ENCODE data around the gene PARM1.

The PARM1 gene, protein sequence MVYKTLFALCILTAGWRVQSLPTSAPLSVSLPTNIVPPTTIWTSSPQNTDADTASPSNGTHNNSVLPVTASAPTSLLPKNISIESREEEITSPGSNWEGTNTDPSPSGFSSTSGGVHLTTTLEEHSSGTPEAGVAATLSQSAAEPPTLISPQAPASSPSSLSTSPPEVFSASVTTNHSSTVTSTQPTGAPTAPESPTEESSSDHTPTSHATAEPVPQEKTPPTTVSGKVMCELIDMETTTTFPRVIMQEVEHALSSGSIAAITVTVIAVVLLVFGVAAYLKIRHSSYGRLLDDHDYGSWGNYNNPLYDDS

DNA sequence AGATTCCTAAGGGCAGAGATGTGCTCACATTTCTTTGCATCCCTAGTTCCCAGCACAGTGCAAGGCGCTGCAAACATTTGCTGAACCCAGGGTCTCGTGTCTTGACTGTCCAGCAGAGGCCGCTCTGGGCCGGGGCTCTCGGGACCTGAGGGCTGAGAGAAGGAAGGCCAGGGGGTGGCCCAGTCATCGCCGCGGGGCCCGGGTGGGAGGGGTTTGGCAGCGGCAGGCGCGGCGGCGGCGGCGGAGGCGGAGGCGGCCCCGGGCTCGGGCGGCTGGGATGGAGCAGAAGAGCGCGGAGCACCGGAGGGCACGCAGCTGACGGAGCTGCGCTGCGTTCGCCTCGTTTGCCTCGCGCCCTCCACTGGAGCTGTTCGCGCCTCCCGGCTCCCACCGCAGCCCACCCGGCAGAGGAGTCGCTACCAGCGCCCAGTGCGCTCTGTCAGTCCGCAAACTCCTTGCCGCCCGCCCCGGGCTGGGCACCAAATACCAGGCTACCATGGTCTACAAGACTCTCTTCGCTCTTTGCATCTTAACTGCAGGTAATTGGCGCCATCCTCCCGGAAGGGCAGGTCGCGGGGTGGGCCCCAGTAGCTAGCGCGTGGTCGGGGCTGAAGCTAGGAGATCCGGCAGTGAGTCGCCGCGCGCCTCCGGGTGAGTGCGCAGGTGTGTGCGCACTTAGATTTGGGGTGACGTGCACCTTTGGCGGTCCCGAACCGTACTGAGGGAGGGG is at the start of gene PARM1:
Gene PARM1, plus strand, starts transcription at position 285 of the 730 bp plus-strand sequence. Its CDS starts 212 bp downstream, at position 497.
- DNase-seq, result peak; percentile 59

DNA sequence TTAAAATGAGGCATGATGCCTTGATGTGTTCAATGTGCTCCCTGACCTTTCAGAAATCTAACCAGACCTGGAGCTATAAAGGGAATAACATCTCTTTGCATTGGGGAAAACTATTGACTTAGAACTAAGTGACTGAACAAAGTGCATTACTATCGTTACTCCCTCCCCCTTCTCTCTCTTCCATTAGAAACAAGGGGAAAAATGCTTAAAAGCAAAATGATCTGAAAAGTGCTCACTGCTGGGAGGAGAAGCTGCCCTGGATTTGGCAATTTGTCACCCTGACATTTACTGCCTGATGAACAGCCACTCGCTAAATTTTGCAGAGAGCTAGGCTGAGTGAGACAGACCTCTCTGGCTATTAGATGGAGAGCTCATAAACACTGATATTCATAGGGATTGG is 48.6 kb upstream of the PARM1 start:
- DNase-seq, result peak; percentile 21

DNA sequence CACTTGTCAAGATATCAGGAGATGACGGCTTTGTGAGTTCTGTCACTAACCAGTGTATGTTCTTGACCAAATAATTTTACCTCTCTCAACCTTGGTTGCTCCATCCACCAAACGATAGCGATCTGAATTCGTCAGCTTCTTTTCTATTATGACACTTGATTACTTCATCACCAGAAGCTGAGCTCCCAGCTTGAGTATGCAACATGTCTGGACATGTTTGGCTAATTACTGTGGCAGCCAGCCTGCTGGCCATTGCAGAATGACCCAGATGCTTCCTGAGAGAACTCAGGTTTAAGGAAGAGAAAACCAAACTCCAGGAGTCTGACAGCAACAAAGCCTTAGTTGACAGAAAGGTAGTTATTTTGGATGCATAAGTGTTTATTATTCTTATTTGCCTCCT is 46.4 kb upstream of the PARM1 start:
- DNase-seq, result peak; percentile 76

DNA sequence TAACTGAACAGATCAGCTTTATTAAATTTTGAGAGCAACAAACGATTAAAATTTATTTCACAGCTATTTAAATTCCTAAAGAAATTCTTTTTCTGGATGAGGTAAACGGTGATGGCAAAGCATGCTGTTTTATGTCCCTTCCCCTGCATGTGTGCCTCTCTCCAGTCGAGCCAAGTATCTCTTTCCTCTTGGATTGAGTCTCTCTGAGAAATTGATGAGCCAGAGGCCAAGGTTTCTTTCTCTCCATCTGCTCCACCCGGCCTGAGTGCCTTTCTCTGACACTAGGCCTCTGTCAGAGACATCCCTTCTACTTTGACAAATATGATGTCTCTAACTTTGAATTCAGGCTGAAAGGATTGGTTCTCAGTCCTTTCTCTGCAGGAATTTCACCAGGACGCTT is 42.6 kb upstream of the PARM1 start:
- DNase-seq, result no peak

DNA sequence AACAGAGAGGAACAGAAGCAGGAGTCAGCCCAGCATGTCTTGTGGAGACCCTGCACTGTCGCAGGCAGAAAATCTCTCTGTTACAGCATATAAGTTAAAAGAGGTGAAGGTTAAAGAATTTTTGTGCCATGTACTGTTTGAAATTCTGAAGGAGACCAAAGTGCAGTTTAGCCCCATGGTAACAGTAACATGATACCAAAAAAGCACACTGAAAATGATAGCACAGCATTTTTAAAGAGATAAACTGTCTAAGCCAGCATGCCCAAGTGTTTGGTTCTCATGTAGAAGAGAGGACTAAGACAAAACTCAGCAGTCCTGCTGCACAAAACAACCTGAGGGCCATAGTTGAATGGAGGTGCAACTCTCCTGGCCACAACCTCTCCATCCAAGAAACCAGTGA is 41.9 kb upstream of the PARM1 start:
- DNase-seq, result no peak

DNA sequence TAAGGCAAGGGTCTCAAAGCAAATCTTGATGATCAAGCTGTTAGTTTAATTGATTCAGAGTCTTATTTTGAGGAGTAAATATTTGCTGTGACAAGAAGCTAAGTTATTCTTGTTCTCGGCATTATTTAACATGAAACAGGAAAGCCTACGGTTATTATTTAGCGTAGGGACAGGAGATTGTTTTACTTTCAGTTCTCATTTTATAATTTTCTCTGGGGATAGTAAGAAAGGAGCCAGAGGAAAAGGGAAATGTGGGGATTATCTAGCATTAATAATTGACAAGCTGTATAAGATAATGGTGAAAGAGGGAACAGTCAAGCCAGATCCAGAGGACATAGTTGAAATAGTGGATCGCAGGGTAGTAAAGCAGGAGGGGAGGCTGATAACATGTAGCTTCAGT is 39.7 kb upstream of the PARM1 start:
- no peak for DNase-seq

DNA sequence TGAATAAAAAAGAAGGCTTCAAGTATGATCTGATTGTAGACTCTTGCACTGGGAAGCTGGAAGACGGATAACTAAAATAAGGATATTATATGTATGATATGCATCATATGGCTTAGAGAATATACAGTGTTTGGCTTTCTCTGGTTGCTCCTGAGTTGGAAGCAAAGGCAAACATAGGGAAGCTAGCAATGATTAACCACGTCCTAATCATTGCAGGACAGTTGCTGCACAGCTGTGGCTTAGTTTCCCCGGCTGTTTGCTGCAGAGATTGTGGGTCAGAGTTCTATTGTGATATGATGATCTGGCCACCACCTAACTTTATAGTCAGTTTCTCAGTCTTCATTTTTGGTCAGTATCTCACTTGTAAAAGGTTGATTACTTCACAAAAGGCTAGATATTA is 36.3 kb upstream of the PARM1 start:
- DNase-seq, result no peak

DNA sequence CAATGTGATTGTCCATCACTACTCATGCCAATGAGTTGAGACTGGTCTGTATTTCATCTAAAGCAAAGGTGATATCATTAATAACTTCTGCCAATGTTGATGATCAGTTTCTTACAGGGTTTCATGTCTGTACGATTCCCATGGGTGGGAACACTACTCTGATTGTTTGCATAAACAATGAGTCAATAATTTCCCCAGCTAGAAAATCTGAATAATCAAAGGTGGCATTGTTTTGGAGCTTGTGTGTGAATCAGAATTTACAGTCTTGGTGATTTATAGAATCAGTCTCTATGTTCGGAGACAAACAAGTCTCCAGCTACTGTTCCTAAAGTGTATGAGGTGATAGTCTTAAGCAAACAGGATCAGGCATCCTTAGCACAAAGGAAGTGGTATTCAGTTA is 35.5 kb upstream of the PARM1 start:
- DNase-seq, result no peak

DNA sequence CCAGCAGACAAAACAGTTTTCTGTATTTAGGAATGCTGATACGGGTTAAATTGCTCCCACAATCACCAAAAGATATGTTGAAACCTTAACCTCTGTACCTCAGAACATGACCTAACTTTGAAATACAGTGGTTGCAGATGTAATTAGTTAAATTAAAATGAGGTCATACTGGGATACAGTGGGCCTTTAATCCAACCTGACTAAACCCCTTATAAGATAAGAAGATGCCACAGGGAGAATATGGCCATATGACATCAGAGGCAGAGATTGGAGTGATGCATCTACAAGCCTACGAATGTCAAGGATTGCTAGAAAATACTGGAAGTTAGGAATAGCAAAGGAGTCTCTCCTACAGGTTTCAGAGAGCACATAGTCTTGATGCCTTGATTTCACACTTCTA is 32.1 kb upstream of the PARM1 start:
- DNase-seq, result no peak

DNA sequence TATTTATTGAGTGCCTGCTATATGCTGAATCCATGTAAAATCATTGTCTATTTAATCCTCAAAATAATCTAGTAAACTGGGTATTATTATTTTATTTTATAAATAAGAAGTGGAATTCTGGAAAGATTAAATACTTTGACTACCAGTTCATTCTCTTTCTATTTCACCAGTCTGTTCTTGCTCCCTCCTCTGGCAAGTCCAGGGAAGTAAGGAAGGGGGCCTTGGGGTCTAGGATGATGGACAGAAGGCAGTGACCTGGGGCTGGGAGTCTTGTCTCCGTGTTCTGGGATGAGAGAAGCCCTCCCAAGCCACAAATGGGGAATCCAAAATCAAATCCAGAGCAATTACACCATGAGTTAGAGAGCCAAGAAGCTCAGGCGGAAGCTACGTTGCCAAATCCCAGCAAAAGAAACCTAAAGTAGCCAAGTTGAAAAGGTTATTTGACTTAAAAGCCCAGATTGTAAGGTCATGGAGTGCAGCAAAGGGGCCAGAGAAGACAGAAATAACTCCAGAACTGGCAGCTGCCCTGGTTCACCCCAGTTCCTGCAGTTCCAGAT is 28.3 kb upstream of the PARM1 start:
- DNase-seq, result no peak

DNA sequence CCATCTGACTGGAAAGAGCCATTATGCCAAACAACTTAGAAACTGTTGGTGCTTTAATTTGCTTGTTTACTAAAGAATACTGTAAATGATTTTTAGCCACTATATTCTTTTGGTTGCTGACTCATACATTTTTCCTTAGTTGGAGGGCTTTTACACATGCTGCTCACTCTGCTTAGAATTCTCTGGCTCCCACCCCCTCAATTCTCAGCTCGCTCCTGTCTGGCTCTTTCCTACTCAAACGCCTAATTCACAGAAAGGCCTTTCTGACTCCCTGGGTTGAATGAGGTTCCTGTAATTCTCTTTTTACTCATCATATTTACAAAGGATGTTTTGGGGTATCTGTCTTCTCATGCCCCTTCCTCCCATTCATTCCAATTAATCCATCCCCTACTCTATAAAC is 26.1 kb upstream of the PARM1 start:
- DNase-seq, result no peak

DNA sequence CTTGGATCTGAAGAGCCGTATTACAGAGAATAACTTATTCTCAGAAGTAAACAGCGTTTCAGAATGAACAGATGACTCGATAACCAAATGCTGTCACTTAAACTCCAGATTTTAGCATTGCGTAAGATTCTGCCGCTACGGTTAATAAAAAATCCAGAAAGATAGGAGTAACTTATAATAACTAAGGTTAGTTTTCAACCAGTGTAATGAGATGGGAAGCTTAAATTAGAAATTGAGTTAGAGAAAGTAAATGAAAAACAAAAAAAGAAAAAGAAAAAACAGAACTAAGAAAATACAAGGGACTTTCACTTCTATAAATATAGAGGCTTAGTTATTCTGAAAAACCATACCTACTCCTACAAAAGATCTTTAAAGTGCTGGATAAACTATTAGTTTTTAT is 13.1 kb upstream of the PARM1 start:
- no peak for DNase-seq

DNA sequence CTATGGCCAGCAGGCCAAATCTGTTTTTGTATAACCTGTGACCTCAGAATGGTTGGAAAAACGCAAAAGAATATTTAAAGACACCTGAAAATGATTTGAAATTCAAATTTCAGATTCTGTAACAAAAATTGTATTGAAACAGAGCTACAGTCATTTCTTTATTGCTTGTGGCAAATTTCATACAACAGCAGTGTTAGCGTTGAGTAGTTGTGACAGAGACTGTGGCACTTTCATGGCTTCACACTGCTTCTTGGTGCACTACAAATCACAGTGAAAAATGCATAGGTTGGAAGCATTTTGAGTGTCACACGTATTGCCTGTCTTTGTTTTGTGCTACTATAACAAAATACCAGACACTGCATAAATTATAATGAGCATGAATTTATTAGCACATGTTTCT is 12.2 kb upstream of the PARM1 start:
- no peak for DNase-seq

DNA sequence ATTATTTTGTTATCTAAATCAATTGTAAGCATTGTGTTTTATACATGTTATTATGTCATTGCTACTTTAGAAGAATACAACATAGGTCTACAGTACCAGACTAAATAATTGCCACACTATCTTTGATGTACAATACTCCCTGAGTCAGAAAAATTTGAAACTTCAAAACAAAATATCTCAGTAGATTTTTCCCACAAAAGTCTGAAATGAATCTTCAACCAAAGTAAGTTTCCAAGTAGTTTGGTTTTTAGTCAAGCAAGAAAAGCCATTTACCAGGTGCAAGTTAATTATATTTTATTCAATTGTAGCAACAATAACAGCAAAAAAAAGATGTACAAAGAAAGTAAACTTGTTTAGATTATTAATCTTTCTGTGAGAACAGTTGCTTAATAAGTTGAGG is 11.4 kb upstream of the PARM1 start:
- DNase-seq, result no peak

DNA sequence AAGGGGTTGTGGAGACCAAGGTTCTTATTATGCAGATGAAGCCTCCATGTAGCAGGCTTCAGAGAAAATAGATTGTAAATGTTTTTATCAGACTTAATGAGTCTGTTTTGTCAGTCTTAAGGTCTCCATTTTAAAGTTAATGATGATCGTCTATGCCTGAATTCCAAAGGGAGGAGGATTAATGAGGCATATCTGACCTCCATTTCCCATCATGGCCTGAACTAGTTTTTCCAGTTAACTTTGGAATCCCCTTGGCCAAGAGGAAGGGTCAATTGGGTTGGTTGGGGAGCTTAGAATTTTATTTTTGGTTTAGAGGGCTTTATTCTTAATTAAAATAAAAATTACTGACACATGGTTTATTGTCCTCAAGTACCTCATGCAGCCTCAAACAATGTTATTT is 6.9 kb upstream of the PARM1 start:
- no peak for DNase-seq

DNA sequence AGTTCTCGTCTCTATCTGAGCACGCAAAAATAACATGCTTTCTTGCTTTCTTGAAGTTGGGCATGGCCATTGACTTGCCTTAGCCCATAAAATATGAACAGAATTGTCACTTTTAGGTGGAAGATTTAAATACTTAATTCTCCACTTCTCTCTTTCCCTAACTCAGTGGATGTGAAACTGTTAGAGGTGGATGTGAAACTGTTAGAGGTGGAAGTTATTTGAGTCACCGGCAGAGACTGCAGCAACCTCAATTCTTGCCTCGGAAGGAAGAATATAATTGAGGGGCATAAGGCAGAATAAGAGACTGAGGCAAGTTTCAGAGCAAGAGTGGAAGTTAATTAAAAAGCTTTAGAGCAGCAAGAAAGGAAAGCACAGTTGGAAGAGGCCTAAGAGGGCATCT is 2.8 kb upstream of the PARM1 start:
- DNase-seq, result no peak

DNA sequence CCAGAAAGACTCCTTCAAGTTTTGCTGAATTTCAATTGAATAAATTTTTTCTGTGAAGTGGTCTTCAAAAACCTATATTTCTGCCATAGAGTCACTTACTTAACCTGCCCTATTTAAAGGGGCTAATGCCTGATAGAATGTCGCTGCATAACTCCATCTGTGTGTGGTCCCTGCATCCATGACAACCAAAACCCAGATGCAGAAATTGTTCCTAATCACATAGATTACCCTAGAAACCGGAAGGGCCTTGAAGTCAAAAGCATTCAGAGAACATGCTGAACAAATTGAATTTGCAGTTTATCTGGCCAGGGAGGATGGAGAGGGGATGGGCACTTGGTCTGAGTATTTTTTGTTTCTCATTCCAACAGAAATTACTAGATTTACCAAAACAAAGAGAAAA is 1.5 kb upstream of the PARM1 start:
- DNase-seq, result no peak

DNA sequence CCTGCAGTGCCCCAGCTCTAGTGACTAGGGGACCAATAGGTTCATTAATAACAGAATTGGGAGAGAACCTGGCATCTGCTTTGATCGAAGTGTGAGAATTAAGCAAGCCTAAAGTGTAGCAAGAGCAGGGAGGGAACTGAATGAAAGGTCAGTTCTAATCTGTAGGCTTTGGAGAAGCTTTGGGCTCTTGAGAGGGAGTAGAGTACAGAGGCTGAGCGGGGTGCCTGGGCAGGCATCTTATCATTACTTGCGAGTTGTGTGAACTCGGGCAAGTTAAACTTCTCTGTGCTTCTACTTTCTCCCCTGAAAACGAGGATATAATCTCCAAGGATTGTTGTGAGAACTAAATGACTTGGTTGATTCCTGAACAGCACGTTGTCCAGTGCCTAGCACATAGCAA is 906 bp upstream of the PARM1 start:
- no peak for DNase-seq

DNA sequence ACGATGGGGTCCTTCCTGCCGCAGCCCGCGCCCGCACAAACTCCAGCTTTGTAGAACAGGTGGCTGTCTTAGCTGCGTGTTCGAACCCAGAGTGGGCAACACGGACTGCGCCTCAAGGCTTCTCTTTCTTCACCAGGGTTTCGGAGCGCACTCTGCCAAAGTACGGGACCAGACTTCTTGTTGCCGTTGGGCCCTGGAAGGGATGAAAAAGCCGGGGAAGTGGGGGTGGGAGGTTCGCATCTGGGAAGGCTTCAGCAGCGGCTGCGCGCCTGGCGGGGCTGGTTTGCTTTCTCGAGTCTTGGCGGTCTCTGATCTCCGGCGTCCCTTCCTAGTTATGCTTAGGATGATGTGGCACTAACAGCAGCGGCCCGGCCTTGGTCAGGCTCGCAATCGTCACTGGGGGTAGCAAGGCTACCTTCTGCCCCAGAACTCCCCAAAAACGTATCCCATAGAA is 673 bp downstream of the PARM1 start:
- DNase-seq, result no peak

DNA sequence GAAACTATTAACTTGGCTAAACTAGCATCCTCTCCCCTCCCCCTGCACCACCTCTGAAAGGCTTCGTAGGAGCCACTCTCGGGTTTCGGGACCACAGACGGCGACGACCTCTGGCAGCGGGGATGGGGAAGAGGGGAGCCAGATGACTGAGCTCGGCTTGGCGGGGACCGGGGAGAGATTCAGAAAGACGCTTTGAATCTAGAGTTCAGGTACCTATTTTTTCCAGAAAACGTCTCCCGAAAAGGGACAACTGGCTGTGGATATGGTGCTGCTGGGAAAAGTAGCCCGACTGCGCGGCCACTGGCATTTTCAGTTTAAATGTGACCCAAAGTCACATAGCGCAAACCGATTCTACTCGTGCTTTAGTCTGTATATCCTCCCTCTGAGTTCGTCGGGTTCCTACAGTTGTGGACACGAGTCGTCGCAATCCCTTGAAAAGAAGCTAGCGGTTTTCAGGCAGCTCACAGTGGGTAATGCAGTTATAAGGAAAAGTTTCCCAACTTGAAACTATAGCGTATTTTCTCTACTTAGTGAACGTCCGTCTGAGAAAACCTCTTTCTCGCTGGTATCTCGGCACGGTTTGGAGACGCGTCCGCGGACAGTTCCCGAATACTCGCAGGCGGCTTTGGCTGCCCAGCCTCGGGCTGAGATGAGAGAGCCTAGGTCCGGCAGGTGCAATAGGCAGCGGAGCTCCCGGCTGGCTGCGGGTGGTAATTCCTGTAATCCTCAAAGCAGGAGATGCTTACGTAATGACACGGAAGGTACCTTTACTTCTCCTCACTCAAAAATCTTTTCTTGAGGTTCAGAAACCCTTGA is 1.3 kb downstream of the PARM1 start:
- DNase-seq, result peak; percentile 46

DNA sequence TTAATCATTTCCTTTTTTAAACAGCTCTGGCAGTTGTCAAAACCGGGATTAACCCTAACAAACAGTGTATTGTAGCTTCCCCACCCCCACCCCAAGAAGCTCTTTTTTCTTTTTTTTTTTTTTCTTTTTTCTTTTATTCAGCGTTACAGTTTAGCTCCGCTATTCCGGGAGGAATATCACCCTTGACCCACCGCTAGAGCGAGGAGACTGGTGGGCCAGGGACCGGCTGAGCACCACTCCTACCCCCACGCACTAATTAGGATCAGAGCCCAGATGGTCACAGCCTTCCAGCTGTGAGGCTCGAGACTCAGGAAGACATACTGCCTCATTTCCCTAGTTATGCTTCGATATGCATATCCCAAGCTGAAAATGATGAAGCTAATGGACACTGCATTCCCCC is 2.0 kb downstream of the PARM1 start:
- no peak for DNase-seq

DNA sequence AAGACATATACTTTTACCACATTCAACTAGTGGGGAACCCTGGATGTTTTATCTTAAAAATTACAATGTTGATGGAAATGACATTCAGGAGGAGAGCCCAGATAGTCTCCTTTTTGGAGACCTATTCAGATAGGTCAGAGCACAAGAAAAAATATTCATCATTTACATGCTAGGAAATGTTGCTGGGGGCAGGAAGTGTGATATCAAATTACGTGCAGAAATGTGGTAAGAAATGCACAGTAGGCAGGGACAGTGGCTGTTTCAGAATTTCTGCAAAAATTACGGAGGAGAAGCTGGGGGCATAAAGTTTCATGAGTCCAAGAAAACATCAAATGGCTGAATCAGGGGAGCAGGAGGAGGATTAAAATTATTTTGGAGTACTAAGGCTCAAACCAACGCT is 8.2 kb downstream of the PARM1 start:
- DNase-seq, result no peak

DNA sequence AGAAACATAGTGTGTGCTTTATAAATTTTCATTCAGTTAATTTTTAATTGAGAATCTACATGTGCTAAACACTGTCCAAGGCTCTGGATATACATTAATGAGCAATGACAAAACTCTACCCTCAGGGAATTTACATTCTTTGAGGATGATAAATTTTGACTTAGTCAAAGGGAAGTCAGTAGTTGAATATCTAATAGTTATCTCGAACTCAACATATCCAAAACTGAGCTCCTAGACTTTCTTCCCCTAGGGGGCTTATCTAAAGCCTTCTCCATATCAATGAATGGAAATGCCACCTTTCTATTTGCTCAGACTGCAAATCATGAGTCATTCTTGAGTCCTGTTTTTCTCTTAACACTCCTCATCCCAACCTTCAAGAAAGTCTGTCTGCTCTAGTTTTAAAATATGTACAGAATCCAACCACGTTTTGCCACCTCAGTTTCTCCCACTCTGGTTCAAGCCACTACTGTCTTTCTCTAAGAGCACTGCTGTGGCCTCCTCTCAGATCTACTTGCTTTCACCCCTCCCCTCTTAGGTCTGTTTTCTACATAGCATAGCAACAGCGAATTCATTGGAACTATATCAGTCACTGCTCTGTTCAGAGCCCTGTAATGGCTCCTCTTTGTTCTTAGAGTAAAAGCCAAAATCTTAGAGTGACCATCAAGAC is 9.5 kb downstream of the PARM1 start:
- no peak for DNase-seq
